Measurements from ENCODE around the gene DYNC1I1. TPM values are rescaled to one million over a fixed set of nuclear protein-coding genes. Genes with fewer than 3 reads are reported as not detected.

Gene DYNC1I1
- total and polyA plus RNA-seq, 2 experiments from 2014 or later, result 0.53 to 1.4 TPM

- in situ Hi-C loops (cut with MboI), result no loop called here
- WGBS, 2 experiments (ENCODE audit: low coverage in 1 of 2, low lambda C conversion rate in 2 of 2, missing lambda C conversion rate in 2 of 2), result 40 to 54% methylated on average over 5 of the region's 5 CpGs
- no peaks in the 10 kb centered on the region for H3K36me3 ChIP-seq (ENCODE audit: low read depth)
- no peaks in the 10 kb centered on the region for H4K20me1 ChIP-seq (ENCODE audit: insufficient read depth)
- H3K4me3 ChIP-seq, result no peak overlapping the region
- TF ChIP-seq EZH2 (IDR thresholded peaks at IDR 0.05; ENCODE audit: insufficient read depth, poor library complexity, severe bottlenecking) (no peak), EZH2phosphoT487 (IDR thresholded peaks at IDR 0.05; ENCODE audit: insufficient read depth, low read depth) (no peak)
- no peaks in the 10 kb centered on the region for H3K4me1 ChIP-seq (ENCODE audit: insufficient read depth)
- H3K9me3 ChIP-seq (ENCODE audit: low read depth), result no peaks in the 10 kb centered on the region
- H3K9me2 ChIP-seq (ENCODE audit: insufficient read depth), result no peaks in the 10 kb centered on the region
- H3K27me3 ChIP-seq (replicated peaks; ENCODE audit: insufficient read depth), result no peaks in the 10 kb centered on the region
- H3K4me2 ChIP-seq (ENCODE audit: unreplicated experiment), result no peak overlapping the region
- peaks cover 4% of the 10 kb centered on the region; the same call in 1 of the 2 replicates for H3F3A ChIP-seq (ENCODE audit: insufficient read depth)
- no peak overlapping the region for H3K9ac ChIP-seq
- no peak overlapping the region for H2AFZ ChIP-seq
- no peak for DNase-seq
- H3K79me2 ChIP-seq (ENCODE audit: insufficient read depth), result no peaks in the 10 kb centered on the region
- no peak overlapping the region for H3K27ac ChIP-seq
Measured at GRCh38 chr7:95951531-95951930, 179.2 kb downstream of the DYNC1I1 start.

DNA sequence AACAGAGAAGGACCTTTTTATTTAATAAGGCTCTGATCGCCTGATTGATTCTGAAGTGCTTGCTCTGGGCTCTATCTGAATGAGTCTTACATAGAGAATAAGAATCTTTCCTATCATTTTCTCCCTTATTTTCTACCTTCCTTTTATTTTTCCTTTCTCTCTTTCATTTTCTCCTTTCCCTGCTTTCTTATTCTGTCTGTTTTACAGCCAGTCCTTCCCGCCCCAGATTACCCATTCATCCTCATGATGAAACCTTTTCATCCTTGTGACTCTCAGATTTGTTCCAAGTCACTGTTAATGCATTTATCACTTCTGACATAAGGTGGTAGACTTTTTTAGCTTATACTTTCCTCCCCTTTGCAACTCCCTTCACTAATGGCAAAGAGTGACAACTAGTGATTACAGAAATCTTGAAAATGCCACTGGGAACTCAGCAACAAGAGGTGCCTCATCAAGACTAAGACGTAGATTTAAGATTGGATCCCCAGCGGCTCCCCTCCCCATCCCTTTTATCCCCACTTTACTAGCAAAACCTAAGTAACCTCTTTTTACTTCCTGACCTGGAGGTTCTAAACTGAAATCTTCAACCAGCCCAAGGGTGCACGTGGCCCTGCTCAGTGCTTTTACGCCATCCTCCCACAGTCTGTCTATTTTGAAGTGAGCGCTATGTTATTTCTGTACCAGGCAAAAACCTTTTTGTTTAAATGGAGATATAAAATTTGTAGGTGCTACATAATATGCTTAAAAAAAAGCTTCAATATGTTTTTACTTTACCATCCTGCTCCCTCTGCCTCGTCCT is 179.8 kb downstream of the DYNC1I1 start:
- Histone ChIP-seq H2AFZ (no peak overlapping the region), H4K20me1 (ENCODE audit: insufficient read depth) (no peaks in the 10 kb centered on the region), H3K9ac (no peak overlapping the region), H3K4me3 (no peak overlapping the region), H3K4me1 (ENCODE audit: insufficient read depth) (no peaks in the 10 kb centered on the region), H3F3A (ENCODE audit: insufficient read depth) (peaks cover 4% of the 10 kb centered on the region; the same call in 1 of the 2 replicates), H3K9me3 (ENCODE audit: low read depth) (no peaks in the 10 kb centered on the region), H3K27me3 (replicated peaks; ENCODE audit: insufficient read depth) (no peaks in the 10 kb centered on the region), H3K9me2 (ENCODE audit: insufficient read depth) (no peaks in the 10 kb centered on the region), H3K36me3 (ENCODE audit: low read depth) (no peaks in the 10 kb centered on the region), H3K27ac (no peak overlapping the region), H3K79me2 (ENCODE audit: insufficient read depth) (no peaks in the 10 kb centered on the region), H3K4me2 (ENCODE audit: unreplicated experiment) (no peak overlapping the region)
- WGBS, 2 experiments (ENCODE audit: low coverage in 1 of 2, low lambda C conversion rate in 2 of 2, missing lambda C conversion rate in 2 of 2), result 76 to 79% methylated on average over 8 of the region's 8 CpGs
- TF ChIP-seq EZH2 (IDR thresholded peaks at IDR 0.05; ENCODE audit: insufficient read depth, poor library complexity, severe bottlenecking) (no peak), EZH2phosphoT487 (IDR thresholded peaks at IDR 0.05; ENCODE audit: insufficient read depth, low read depth) (no peak)
- in situ Hi-C loops (cut with MboI), result no loop called here
- no peak for DNase-seq

- Histone ChIP-seq H3K9me2 (ENCODE audit: insufficient read depth) (no peaks in the 10 kb centered on the region), H3K4me1 (ENCODE audit: insufficient read depth) (no peaks in the 10 kb centered on the region), H3F3A (ENCODE audit: insufficient read depth) (peaks cover 4% of the 10 kb centered on the region; the same call in 1 of the 2 replicates), H3K9ac (no peak overlapping the region), H2AFZ (no peak overlapping the region), H4K20me1 (ENCODE audit: insufficient read depth) (no peaks in the 10 kb centered on the region), H3K36me3 (ENCODE audit: low read depth) (no peaks in the 10 kb centered on the region), H3K27ac (no peak overlapping the region), H3K9me3 (ENCODE audit: low read depth) (no peaks in the 10 kb centered on the region), H3K27me3 (replicated peaks; ENCODE audit: insufficient read depth) (no peaks in the 10 kb centered on the region), H3K4me2 (ENCODE audit: unreplicated experiment) (no peak overlapping the region), H3K4me3 (no peak overlapping the region), H3K79me2 (ENCODE audit: insufficient read depth) (no peaks in the 10 kb centered on the region)
- in situ Hi-C loops (cut with MboI), result no loop called here
- 63 to 67% methylated on average over 1 of the region's 1 CpG for WGBS, 2 experiments (ENCODE audit: low coverage in 1 of 2, low lambda C conversion rate in 2 of 2, missing lambda C conversion rate in 2 of 2)
- TF ChIP-seq EZH2 (IDR thresholded peaks at IDR 0.05; ENCODE audit: insufficient read depth, poor library complexity, severe bottlenecking), result no peak
- no peak for DNase-seq
Measured at GRCh38 chr7:95952851-95953250, 180.5 kb downstream of the DYNC1I1 start.

DNA sequence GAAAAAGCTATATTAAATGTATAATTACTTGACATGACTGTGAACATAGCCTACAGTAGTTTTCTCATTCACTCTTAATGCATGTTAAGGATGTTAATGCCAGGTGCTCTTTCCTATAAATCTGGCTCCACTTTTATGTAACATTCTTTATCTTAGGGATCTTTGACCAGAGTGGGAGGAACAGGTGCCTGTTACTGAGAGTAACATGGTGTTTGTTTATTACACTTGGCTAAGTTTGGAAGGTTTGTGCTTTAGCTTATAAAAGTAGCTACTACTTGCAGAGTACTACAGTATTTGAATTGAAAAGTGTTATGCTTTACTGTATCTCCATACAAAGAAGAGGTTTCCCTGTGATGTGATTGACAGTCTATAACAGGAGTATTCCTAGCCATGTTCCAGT is 183.4 kb downstream of the DYNC1I1 start:
- Histone ChIP-seq H3K27ac (no peak overlapping the region), H3K79me2 (ENCODE audit: insufficient read depth) (no peaks in the 10 kb centered on the region), H3F3A (ENCODE audit: insufficient read depth) (peaks cover 4% of the 10 kb centered on the region; the same call in 1 of the 2 replicates), H3K9me2 (ENCODE audit: insufficient read depth) (no peaks in the 10 kb centered on the region), H3K9me3 (ENCODE audit: low read depth) (no peaks in the 10 kb centered on the region), H3K4me1 (ENCODE audit: insufficient read depth) (no peaks in the 10 kb centered on the region), H3K27me3 (replicated peaks; ENCODE audit: insufficient read depth) (no peaks in the 10 kb centered on the region), H2AFZ (no peak overlapping the region), H3K36me3 (ENCODE audit: low read depth) (no peaks in the 10 kb centered on the region), H3K9ac (no peak overlapping the region), H3K4me2 (ENCODE audit: unreplicated experiment) (no peak overlapping the region), H4K20me1 (ENCODE audit: insufficient read depth) (no peaks in the 10 kb centered on the region), H3K4me3 (no peak overlapping the region)
- TF ChIP-seq EZH2 (IDR thresholded peaks at IDR 0.05; ENCODE audit: insufficient read depth, poor library complexity, severe bottlenecking), result no peak
- no peak for TF ChIP-seq EZH2phosphoT487 (IDR thresholded peaks at IDR 0.05; ENCODE audit: insufficient read depth, low read depth)
- in situ Hi-C loops (cut with MboI), result no loop called here
- no peak for DNase-seq
